ENCODE measurements around the gene ERBB4. TPM values are rescaled to one million over a fixed set of nuclear protein-coding genes. Genes with fewer than 3 reads are reported as not detected.
A peak's percentile ranks its signal among the peaks of the same experiment; 100 is the strongest.
"Not testable (repeated sequence)": the region's sequence is repeated elsewhere in the genome, so short reads cannot be mapped to it uniquely, and the experiment has no call there.

The ERBB4 gene
- polyA plus RNA-seq, 4 donors = 2.2 to 63.3 (median 45.5) TPM

GRCh38 chr2:212157012-212157411 is 381.6 kb downstream of the ERBB4 start:
- DNase-seq (ENCODE audit: low read depth in 4 of 4, low spot score in 3 of 4) = no peak

- DNase-seq (ENCODE audit: low read depth in 4 of 4, low spot score in 3 of 4) = no peak
These were observed 382.5 kb downstream of the ERBB4 start for GRCh38 chr2:212156088-212156487.

GRCh38 chr2:212154477-212154878 is 384.1 kb downstream of the ERBB4 start:
- no peak for DNase-seq (ENCODE audit: low read depth in 4 of 4, low spot score in 3 of 4)

- no peak for DNase-seq (ENCODE audit: low read depth in 4 of 4, low spot score in 3 of 4)
These were observed 384.7 kb downstream of the ERBB4 start for GRCh38 chr2:212153923-212154322.

- DNase-seq (ENCODE audit: low read depth in 4 of 4, low spot score in 3 of 4) = peak in 1 of 4 donors; percentile 6
These were observed 390.6 kb downstream of the ERBB4 start for GRCh38 chr2:212147921-212148513.

GRCh38 chr2:212146416-212146815 is 392.2 kb downstream of the ERBB4 start:
- DNase-seq (ENCODE audit: low read depth in 4 of 4, low spot score in 3 of 4) = no peak

- DNase-seq (ENCODE audit: low read depth in 4 of 4, low spot score in 3 of 4) = no peak
These were observed 393.5 kb downstream of the ERBB4 start for GRCh38 chr2:212145121-212145520.

GRCh38 chr2:212142631-212143030 is 396.0 kb downstream of the ERBB4 start:
- no peak for DNase-seq (ENCODE audit: low read depth in 4 of 4, low spot score in 3 of 4)

- DNase-seq (ENCODE audit: low read depth in 4 of 4, low spot score in 3 of 4) = no peak
These were observed 397.1 kb downstream of the ERBB4 start for GRCh38 chr2:212141499-212141898.

- DNase-seq (ENCODE audit: low read depth in 4 of 4, low spot score in 3 of 4) = no peak
These were observed 402.3 kb downstream of the ERBB4 start for GRCh38 chr2:212136216-212136795.

- DNase-seq (ENCODE audit: low read depth in 4 of 4, low spot score in 3 of 4) = no peak
These were observed 402.9 kb downstream of the ERBB4 start for GRCh38 chr2:212135739-212136138.

GRCh38 chr2:212133337-212133736 is 405.3 kb downstream of the ERBB4 start:
- no peak for DNase-seq (ENCODE audit: low read depth in 4 of 4, low spot score in 3 of 4)

GRCh38 chr2:212124598-212124997 is 414.0 kb downstream of the ERBB4 start:
- no peak for DNase-seq (ENCODE audit: low read depth in 4 of 4, low spot score in 3 of 4)

- DNase-seq (ENCODE audit: low read depth in 4 of 4, low spot score in 3 of 4) = no peak
These were observed 419.0 kb downstream of the ERBB4 start for GRCh38 chr2:212119591-212119990.

GRCh38 chr2:212117926-212118325 is 420.7 kb downstream of the ERBB4 start:
- no peak for DNase-seq (ENCODE audit: low read depth in 4 of 4, low spot score in 3 of 4)

- no peak for DNase-seq (ENCODE audit: low read depth in 4 of 4, low spot score in 3 of 4)
These were observed 424.1 kb downstream of the ERBB4 start for GRCh38 chr2:212114489-212114888.

GRCh38 chr2:212112401-212112800 is 426.2 kb downstream of the ERBB4 start:
- DNase-seq (ENCODE audit: low read depth in 4 of 4, low spot score in 3 of 4) = no peak

- DNase-seq (ENCODE audit: low read depth in 4 of 4, low spot score in 3 of 4) = peak in 1 of 4 donors; percentile 2
These were observed 428.6 kb downstream of the ERBB4 start for GRCh38 chr2:212109792-212110680.

- DNase-seq (ENCODE audit: low read depth in 4 of 4, low spot score in 3 of 4) = no peak
These were observed 429.4 kb downstream of the ERBB4 start for GRCh38 chr2:212109217-212109616.

- DNase-seq (ENCODE audit: low read depth in 4 of 4, low spot score in 3 of 4) = no peak
These were observed 430.6 kb downstream of the ERBB4 start for GRCh38 chr2:212107989-212108388.

GRCh38 chr2:212107014-212107413 is 431.6 kb downstream of the ERBB4 start:
- DNase-seq (ENCODE audit: low read depth in 4 of 4, low spot score in 3 of 4) = no peak

GRCh38 chr2:212106536-212106935 is 432.1 kb downstream of the ERBB4 start:
- DNase-seq (ENCODE audit: low read depth in 4 of 4, low spot score in 3 of 4) = not testable (repeated sequence)

Measured in left renal pelvis (tissue), 4 donors.